ENCODE data around the gene NDUFS6.
"Not testable (repeated sequence)": the region's sequence is repeated elsewhere in the genome, so short reads cannot be mapped to it uniquely, and the experiment has no call there.

DNA sequence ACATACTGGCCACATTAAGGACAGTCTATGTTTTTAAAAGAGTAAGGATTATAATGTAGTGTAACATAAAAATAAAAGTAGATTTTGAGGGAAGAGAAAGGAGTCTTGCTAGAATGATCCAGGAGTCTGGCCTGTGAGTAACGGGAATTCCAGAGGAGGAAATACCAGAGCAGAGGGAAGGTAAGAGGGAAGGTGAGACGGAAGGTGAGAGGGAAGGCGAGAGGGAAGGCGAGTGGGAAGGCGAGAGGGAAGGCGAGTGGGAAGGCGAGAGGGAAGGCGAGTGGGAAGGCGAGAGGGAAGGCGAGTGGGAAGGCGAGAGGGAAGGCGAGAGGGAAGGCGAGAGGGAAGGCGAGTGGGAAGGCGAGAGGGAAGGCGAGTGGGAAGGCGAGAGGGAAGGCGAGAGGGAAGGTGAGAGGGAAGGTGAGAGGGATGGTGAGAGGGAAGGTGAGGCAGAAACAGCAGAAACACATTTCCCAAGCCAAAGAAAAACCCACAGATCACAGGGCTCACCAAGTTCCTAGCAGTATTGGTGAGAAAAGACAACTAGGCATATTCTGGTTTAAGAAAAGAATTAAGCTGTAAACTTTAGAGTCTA, 15.4 kb downstream of the NDUFS6 start:
- TF ChIP-seq, protein P1, sequence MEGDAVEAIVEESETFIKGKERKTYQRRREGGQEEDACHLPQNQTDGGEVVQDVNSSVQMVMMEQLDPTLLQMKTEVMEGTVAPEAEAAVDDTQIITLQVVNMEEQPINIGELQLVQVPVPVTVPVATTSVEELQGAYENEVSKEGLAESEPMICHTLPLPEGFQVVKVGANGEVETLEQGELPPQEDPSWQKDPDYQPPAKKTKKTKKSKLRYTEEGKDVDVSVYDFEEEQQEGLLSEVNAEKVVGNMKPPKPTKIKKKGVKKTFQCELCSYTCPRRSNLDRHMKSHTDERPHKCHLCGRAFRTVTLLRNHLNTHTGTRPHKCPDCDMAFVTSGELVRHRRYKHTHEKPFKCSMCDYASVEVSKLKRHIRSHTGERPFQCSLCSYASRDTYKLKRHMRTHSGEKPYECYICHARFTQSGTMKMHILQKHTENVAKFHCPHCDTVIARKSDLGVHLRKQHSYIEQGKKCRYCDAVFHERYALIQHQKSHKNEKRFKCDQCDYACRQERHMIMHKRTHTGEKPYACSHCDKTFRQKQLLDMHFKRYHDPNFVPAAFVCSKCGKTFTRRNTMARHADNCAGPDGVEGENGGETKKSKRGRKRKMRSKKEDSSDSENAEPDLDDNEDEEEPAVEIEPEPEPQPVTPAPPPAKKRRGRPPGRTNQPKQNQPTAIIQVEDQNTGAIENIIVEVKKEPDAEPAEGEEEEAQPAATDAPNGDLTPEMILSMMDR (IDR thresholded peaks at IDR 0.05) = not testable (repeated sequence)
- not testable (repeated sequence) for TF ChIP-seq POLR2A, EP300 (IDR thresholded peaks at IDR 0.05)

Measured in upper lobe of left lung (tissue), 4 donors.